Activated CD4-positive, alpha-beta T cell treated with anti-CD3 and anti-CD28 coated beads for 48 hours (primary cell): Measurements from ENCODE around the gene PARD3.
"Not testable (repeated sequence)": the region's sequence is repeated elsewhere in the genome, so short reads cannot be mapped to it uniquely, and the experiment has no call there.

Source experiments
- DNase-seq: peaks from one replicate; pipeline ENCODE4 v3.0.0-alpha.2; 2020

The PARD3 gene

GRCh38 chr10:34433241-34434076 is 381.6 kb downstream of the PARD3 start:
- DNase-seq: no peak

DNA sequence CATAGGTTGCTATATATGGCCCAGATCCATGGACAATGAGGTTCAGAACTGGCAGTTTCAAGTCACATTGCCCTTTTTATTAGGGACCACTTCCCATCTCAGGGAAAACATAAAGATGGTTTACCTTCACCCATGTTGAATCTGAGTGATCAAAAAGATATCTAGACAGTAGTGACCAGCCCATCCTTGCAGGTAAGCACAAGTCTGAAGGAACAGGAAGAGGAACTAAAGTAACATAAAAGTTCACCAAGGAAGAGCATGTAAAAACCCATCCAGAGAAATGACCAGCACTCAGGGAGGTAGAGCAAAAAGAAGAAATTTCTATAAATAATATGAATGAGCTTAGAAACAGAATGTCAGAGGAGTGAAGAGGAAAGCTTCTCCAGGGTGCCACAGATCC is 382.5 kb downstream of the PARD3 start:
- no peak for DNase-seq

GRCh38 chr10:34430685-34431084 is 384.4 kb downstream of the PARD3 start:
- no peak for DNase-seq

DNA sequence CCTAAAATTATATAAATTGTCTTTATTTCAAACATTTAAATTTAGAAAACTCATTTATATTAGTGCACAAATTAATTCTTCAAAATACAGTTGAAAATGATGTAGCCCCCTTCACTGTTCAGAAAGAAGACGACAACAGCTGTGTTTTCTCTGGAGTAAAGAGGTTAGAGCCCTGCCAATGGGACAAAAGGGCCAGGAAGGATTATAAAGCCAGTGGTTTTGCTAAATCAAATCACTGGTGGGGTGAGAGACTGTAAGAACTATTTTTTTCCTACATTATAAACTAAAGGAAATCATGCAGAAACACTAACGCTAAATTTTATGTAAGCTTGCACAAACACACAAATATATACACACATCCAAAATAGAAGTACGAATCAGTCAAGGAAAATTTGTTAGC is 386.6 kb downstream of the PARD3 start:
- no peak for DNase-seq

DNA sequence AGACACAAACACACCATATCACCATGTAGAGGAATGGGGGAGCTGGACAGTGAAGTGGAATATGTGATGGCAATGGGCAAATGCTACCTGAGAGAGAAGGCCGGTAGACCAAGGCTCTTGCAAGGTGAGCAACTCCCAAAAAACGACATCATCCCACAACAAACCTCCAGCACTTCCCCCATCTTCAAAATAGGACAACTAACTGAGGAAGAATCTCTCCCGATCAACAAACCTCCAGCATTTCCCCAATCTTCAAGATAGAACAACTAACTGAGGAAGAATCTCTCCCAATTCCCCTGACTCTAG is 387.2 kb downstream of the PARD3 start:
- no peak for DNase-seq

DNA sequence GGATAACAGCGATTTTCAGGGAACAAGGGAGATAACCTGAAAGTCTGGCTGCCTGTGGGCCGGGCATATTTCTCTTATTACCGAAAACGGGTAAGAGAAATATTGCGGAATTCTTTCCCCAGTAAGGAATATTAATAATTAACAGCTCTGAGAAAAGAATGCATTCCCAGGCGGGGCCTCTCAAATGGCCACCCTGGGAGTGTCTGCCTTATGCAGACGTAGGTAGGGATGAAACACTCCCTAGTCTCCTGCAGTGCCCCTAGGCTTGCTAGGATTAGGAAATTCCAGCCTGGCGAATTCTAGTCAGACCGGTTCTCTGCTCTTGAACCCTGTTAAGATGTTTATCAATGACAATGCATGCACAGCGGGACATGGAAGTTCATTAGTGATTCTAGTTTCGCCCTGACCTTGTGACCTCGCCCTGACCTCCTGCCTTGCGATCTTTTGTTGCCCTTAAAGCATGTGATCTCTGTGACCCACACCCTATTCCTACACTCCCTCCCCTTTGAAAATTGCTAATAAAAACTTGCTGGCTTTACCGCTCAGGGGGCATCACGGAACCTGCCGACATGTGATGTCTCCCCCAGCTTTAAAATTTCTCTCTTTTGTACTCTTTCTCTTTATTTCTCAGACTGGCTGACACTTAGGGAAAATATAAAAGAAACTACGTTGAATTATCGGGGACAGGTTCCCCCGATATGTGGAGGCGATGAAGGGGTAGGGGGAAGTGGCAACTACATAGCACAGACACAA is 387.8 kb downstream of the PARD3 start:
- DNase-seq: not testable (repeated sequence)

GRCh38 chr10:34426538-34427157 is 388.4 kb downstream of the PARD3 start:
- DNase-seq: not testable (repeated sequence)

DNA sequence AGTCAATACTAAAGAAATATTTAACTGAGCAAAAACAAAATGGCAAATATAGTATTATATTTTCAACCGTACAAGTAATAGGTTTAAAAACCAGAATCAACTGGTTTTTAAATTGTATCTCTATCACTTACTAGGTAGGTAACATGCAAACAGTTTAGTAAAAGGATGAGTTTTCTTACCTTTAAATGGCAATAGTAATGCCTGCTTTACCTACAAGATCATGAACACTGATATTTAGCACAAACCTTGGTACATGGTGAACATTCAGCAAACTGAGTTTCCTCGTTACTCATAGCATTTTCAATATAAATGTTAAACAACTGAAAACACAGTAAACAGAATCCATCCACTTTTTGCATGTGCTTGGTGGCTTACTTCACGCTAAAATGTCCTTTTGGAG is 389.1 kb downstream of the PARD3 start:
- DNase-seq: no peak

DNA sequence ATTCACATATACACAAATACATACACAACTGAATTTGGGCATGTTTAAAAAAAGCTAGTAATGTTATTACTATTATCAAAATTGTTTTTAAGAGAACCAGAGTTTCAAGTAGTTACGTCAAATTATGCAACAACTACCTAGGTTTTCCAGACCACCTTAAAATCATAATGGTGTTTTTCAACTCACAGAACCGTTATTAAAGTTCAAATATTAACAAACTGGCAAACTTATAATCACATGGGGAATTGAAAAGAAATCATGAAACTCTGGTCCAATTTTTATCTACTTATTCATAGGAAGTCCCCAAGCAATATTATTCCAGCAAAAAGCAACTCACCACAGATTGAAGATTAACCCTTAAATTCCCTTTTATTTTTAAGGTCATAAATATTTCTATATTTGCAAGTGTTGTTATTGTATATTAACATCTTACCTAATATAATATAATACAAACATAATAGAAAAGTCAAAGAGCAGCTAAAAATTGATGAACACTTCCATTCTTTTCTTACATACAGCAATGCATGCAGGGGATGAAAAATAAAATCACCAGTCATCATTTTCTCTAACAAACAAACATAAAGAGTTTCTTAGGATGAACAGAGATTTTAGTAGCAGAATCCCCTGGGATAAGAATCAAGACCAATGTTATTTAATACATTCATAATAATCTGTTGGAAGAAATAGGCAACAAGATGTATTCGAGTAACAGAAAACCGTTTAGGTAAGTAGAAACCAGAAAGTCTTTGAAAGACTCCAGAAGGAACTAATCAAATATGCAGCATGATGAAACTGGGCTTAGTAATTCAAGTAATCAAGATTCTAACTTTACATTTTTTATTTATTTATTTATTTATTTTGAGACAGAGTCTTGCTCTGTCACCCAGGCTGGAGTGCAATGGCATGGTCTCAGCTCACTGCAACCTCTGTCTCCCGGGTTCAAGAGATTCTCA is 391.1 kb downstream of the PARD3 start:
- DNase-seq: no peak

- no peak for DNase-seq
Observed at GRCh38 chr10:34420795-34421194, 394.3 kb downstream of the PARD3 start.

DNA sequence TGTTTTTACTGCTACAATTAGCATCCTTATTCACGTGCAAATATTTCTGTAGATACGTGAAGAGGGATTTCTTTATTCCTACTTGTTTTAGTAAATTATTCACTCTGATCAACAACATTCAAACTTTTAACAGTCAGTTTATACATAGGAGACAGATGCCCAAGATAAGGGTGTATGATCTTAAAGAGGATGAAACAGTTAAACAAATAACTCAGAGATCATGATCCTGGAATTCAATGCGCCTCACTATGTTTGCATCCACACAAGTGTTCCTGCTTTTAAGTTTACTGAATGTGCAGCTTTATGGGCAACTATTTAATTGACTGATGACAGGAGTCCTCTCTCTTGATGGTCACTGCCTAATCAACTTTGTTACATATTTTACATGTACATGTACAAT is 394.8 kb downstream of the PARD3 start:
- no peak for DNase-seq

- DNase-seq: no peak
Observed at GRCh38 chr10:34415039-34415438, 400.1 kb downstream of the PARD3 start.

DNA sequence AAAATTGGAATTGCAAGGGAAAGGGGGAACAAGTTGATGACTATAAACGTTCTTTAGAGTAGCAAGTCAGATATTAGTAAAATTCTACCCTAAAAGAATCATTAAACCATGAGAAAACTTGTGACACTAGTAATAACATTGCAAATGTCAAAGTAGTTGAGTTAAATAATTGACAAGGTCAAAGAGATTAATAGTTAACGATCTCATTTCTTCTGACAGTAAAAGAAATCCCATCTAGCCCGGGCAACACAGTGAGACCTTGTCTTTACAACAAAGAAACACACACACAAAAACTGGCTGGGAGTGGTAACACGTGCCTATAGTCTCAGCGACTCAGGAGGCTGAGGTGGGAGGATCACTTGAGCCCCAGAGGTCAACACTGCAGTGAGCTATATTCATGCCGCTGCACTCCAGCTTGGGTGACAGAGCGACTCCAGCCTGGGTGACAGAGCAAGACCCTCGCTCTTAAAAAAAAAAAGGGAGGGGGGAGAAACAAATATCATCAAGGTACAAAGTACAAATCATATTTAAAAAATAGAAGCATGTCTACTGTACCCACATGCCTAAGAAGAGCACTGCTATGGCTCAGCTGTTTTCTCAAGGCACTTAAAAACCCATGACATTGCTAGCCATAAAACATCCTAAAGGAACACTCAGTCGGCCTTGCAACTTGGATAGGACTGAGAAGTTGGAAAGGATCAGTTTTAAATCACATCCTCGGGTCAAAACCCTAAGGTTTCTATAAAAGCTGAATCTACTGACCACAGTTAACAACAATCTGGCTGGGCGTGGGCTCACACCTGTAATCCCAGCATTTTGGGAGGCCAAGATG is 401.1 kb downstream of the PARD3 start:
- no peak for DNase-seq

DNA sequence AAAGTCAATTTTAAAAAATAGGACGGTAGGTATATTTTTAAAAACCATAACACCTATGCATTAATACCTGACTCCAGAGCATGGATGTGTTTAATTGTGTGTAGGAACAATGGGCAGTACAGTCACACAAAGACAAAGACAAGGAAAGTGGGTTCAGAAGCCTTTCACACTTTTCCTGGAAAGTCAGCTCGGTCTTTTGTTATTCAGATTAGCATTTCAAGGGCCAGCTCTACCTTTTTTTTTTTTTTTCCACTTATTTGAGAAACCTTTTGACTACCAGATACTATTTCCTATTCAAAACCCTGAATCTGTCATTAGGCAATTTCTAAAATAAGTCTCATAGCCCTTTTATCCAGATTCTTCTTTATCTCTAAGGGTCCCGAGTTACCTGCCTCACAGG is 401.9 kb downstream of the PARD3 start:
- no peak for DNase-seq

DNA sequence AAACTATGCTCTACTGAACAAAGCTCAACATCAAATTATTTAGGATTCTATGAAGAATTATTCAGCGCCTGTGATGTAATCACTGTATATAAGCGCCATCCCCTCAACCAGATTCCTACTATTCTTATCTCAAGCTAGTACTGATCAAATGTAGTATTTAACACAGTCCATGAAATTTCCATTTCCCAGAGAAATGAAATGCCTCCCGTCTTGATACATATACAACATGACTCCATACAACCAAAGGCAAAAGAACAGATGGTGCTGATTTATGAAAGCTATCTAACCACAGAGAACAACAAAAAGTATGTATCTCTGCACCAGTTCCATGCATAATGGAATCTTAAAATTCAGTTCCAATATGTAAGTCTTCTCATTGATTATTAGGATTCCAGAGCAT is 406.1 kb downstream of the PARD3 start:
- no peak for DNase-seq

DNA sequence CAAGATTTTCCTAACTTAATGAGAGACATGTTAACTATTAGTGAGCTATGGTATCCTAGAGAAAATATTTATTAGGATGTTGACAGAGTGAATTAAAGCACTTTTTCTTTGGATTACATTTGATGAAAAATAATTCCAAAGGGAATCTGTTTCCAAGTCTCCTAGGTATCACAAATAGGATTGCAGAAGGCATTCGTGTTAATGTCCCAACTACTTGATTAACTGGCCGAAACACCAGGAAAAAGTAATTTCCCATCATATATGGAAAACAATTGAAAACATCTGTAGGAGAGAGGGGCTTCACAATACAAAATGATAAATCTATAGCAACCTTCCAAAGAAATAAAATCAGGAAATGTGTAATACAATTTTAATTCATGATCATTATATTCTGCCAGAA is 406.7 kb downstream of the PARD3 start:
- DNase-seq: no peak

GRCh38 chr10:34407324-34407805 is 407.7 kb downstream of the PARD3 start:
- no peak for DNase-seq

DNA sequence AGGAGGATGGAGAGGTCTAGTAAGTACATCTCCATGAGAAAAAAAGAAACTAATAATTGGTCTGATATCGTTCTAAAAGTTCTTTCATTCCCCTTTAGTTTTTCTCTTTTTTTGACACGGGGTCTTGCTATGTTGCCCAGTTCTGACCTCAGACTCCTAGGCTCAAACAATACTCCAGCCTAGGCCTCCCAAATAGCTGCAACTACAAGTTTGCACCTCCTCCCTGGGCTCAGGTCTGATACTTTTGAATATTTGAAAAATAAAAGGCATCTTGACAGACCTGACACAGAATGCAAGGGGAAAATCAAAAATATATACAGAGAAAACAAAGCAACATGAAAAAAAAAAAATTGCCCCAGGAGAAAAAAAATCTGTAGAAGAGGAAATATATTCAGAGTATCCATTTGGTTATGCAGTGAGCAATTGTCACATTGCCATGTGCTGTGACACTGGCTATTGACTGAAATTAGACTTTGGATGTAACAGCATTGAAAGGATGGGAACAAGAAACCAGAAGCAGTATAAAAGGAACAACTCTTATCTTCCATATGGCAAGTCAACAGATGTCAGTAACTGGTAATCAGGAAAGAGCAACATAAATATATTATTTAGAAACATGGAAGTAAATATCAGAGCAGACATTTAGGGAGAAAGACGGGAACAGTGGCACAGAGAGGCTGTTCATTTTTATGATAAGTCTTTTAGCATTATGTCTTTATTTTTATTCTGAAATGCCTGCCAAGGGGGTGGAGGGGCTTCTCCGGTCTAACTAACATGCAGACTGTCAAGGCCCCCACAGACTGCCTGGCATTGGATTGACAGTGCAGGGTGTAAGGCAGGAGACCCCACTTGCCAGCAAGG is 408.4 kb downstream of the PARD3 start:
- no peak for DNase-seq

DNA sequence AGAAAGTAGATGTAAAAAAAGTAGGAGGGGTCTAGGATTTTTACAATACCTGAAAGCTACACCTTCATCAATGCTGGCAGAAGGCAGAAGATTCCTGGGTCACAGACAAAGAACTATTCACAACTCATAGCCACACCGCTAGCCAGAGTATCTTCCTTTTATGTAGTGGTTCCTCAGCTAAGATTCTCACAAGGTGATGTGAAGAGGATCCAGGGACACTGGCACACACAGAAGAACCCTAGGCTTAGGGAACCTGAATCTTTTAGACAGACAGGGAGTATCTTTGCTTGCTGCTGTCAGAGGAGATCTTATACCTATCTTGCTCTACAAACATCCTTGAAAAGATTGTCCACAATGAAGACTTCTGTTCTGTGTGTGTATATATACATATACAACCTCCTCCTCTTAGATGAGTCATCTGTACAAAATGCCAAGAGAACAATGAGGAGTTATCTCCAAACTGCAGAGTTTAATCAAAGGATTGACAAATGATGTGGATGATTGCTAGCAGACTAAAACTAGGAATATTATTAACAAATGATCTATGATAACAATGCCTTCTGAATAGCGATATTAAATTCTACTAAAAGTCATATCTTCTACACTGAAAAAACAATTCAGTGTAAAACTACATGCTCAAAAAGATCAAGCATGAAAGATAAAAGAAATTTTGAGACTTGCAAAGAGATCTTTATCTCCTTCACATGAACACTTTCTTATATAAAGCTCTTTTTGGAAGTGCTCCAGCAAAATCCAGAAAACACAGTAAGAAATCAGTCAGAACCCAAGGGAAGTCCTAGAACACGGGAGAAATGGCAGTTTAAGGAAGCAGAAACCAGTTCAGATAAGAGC is 409.3 kb downstream of the PARD3 start:
- no peak for DNase-seq

DNA sequence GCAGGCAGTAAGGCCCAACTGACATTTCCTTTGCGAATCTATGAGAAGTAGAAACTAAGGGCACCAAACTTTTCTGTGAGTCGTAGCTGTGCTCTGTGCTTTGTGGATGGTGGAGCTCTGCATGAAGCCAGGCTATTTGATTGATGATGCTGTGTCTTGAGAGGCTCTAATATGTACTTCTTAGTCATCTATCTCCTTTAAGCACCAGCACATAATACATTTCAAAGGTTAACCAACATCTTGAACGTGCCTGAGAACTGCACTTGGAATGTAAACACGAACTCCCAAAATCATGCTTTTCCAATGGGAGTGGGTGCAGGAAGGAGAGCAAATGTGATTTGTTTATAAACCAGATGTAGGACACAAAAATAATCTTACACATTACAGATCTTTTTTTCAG is 411.6 kb downstream of the PARD3 start:
- no peak for DNase-seq
